Thoracic aorta (tissue), 2 donors: ENCODE results near the gene CCDC190. TPM values are rescaled to one million over a fixed set of nuclear protein-coding genes. Genes with fewer than 3 reads are reported as not detected.

Experiments
- ATAC-seq: fragments of 150-250 bp; one replicate; pipeline ENCODE4 v1.8.0; 2017; ENCODE audit warnings: low read depth; ENCODE audit not compliant: insufficient number of reproducible peaks, low FRiP score
- DNase-seq: peaks from one replicate; pipeline ENCODE4 v3.0.0-alpha.2; 2020; ENCODE audit warnings: low spot score
- H3K27ac ChIP-seq, 2 donors: fragments of 200-600 bp; sonication (generic); 1 replicate in 1 of 2; 2 replicates in 1 of 2; pipeline ENCODE4 v1.5.1; 2016; ENCODE audit warnings: mild to moderate bottlenecking in 2 of 2, moderate library complexity in 2 of 2
- H3K27me3 ChIP-seq: fragments of 200-600 bp; sonication (generic); replicated peaks from 2 replicates; pipeline ENCODE4 v1.6.0; 2016; ENCODE audit warnings: mild to moderate bottlenecking; ENCODE audit not compliant: insufficient read depth
- H3K36me3 ChIP-seq: fragments of 200-600 bp; sonication (generic); one replicate; pipeline ENCODE4 v1.5.1; 2016
- H3K4me1 ChIP-seq, 2 donors: fragments of 200-600 bp; sonication (generic); 1 replicate in 1 of 2; 2 replicates in 1 of 2; pipeline versions ENCODE4 v1.5.1 to v1.6.0; 2016; ENCODE audit warnings: low read depth in 2 of 2, mild to moderate bottlenecking in 1 of 2; ENCODE audit not compliant: control insufficient read depth in 1 of 2
- H3K4me3 ChIP-seq: fragments of 200-600 bp; sonication (generic); 2 replicates; pipeline ENCODE4 v1.5.1; 2016; ENCODE audit warnings: mild to moderate bottlenecking
- H3K9me3 ChIP-seq: fragments of 200-600 bp; sonication (generic); 2 replicates; pipeline ENCODE4 v1.5.1; 2016
- total RNA-seq, 2 donors: library from RNA; depleted of rRNA; stranded (reverse); fragments of >200 nt; gene quantifications; one replicate each; pipeline versions ENCODE4 v1.1.0 to v1.2.3, GENCODE V29; 2016
- TF ChIP-seq, protein P1 (sequence below): fragments of 200-600 bp; sonication (generic); IDR thresholded peaks from one replicate; pipeline ENCODE4 v1.5.1; 2019; ENCODE audit warnings: antibody characterized with exemption

The CCDC190 gene, protein sequence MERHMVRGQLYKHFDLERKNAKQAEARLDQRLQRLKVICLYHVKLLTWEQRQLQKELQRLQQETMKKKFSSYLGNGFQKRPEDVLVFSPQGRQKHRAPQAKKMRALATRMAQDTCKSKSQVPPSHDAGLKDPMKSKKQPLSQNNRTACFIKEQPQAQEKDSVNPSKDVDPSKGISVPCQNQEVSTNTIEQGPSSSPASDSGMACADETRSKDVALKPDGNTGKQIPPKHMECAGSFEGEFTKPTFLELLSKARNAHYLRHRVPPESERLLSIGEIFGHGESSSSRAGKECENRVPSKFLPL
- total RNA-seq, result 10 to 100 TPM in 1 of 2 donors, not detected in 1; 15.6 TPM

DNA sequence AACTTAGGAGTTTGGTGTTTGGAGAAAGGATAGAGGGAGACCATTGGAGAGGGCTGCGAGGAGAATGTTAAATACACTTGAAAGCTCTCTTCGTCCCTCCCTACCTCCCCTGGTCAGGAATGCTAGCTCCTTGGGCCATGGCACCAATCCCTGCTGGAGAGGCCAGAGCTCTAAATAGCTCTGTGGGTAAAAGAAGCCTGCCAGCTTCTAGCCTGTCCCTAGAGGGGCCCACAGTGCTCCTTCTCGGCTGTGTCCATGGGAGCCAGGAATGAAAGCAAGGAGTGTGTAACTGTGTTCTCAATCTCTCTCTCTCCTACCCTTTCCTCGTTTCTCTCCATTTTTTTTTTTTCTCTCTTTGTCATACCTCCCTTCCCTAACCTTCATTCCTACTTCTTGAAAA, at the start of gene CCDC190:
TSS of gene CCDC190 (minus strand) at position 75 of the 400 bp plus-strand sequence. CDS start 1,529 bp downstream, outside the sequence.
- Histone ChIP-seq H3K27ac (peak within 1 kb of the TSS; percentile 79 to 95), H3K36me3 (no peaks in the 10 kb centered on the region), H3K9me3 (no peaks in the 10 kb centered on the region), H3K4me3 (peak within 1 kb of the TSS; percentile 44), H3K27me3 (no peaks in the 10 kb centered on the region), H3K4me1 (peaks cover 36 to 65% of the 10 kb centered on the region in 2 donors)
- peak; percentile 29 for DNase-seq
- peak; percentile 71 for ATAC-seq
- TF ChIP-seq, protein P1, sequence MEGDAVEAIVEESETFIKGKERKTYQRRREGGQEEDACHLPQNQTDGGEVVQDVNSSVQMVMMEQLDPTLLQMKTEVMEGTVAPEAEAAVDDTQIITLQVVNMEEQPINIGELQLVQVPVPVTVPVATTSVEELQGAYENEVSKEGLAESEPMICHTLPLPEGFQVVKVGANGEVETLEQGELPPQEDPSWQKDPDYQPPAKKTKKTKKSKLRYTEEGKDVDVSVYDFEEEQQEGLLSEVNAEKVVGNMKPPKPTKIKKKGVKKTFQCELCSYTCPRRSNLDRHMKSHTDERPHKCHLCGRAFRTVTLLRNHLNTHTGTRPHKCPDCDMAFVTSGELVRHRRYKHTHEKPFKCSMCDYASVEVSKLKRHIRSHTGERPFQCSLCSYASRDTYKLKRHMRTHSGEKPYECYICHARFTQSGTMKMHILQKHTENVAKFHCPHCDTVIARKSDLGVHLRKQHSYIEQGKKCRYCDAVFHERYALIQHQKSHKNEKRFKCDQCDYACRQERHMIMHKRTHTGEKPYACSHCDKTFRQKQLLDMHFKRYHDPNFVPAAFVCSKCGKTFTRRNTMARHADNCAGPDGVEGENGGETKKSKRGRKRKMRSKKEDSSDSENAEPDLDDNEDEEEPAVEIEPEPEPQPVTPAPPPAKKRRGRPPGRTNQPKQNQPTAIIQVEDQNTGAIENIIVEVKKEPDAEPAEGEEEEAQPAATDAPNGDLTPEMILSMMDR, result no peak

DNA sequence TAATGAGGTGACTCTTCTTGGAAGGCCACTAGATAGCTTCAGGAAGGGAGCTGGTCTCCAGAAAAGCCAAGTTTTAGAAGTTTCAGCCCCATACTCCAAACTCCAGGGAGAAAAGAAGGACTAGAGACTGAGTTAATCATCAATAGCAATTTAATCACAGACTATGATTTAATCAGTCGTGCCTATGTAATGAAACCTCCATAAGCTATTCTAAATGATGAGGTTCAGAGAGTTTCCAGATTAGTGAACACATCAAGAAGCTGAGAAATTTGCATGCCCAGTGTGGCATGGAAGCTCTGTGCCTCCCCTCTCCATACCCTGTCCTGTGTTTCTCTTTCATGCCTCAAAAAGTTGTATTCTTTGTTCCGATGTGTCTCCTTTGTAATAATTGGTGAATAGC, 49.2 kb upstream of the CCDC190 start:
- no peak overlapping the region for H3K4me3 ChIP-seq
- H3K36me3 ChIP-seq, result no peaks in the 10 kb centered on the region
- H3K27ac ChIP-seq, result no peak overlapping the region
- peaks cover 7 to 21% of the 10 kb centered on the region in 2 donors for H3K4me1 ChIP-seq
- ATAC-seq (no peak), DNase-seq (no peak)
- TF ChIP-seq, protein P1, result no peak
- no peaks in the 10 kb centered on the region for H3K27me3 ChIP-seq
- H3K9me3 ChIP-seq, result peaks cover 7% of the 10 kb centered on the region

DNA sequence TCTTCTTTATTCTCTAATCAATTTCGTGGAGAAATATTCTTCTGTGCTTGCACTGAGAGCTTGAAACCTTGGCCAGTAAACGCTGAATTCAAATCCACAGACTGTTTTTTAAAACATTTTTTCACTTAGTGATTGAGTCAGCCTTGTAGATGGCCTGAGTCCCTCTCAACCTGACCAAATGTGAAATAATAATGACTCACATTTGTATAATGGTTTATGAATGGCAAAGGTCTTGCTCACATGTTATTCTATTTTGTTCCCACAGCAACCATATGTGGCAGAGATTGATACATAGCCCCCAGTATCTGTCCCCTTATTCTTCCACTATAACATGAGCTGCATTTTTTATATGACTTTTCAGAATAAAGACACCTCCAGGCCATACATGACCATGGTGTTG, 47.8 kb upstream of the CCDC190 start:
- peak; percentile 82 for ATAC-seq
- H3K36me3 ChIP-seq, result no peaks in the 10 kb centered on the region
- no peak overlapping the region for H3K4me3 ChIP-seq
- peaks cover 7% of the 10 kb centered on the region for H3K9me3 ChIP-seq
- H3K27me3 ChIP-seq, result no peaks in the 10 kb centered on the region
- TF ChIP-seq, protein P1, result no peak
- peaks cover 7 to 28% of the 10 kb centered on the region in 2 donors for H3K4me1 ChIP-seq
- DNase-seq, result no peak
- peak overlapping the region in 1 of 2 donors; percentile 68 for H3K27ac ChIP-seq

DNA sequence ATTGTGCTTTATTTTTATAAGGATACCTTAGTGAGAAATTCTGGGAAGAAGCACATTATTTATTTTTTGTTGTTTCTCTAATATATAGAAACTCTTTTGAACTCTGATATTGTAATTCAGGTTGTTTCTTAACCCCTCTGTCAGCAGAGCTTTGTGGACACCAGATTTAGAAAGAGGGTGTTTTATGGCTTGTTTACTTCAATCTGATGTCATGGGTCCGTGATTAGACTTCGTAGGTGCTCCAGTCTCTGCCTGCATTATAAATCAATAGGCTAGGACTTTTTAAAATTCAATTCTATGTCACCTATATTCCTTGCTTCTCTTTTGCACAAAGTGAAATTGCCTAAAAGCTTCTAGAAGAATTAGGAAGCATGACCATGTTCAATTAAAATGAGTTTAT, 47.3 kb upstream of the CCDC190 start:
- ATAC-seq (no peak), DNase-seq (no peak)
- TF ChIP-seq, protein P1, result no peak
- no peaks in the 10 kb centered on the region for H3K36me3 ChIP-seq
- H3K27ac ChIP-seq, result peak overlapping the region in 1 of 2 donors; percentile 68
- H3K4me3 ChIP-seq, result no peak overlapping the region
- H3K9me3 ChIP-seq, result peaks cover 7% of the 10 kb centered on the region
- no peaks in the 10 kb centered on the region for H3K27me3 ChIP-seq
- peaks cover 7 to 28% of the 10 kb centered on the region in 2 donors for H3K4me1 ChIP-seq

DNA sequence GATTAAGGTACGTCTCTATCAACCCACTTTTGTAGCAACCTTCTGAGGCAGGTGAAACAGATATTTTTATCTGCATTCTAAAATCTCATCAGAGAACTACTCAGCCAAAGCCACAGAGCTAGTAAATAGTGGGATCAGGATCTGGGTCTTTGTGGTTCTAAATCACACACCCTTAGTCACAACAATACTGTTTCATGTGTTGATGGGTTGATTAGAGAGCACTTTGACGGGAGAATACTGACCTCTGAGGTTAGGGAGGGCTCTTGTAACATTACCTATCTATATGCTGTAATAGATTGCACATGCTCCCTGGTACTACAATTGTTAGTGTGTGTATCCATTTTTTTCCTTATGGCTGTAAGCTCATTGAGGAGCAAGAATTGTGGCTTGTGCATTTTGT, 45.5 kb upstream of the CCDC190 start:
- no peak for ATAC-seq
- no peaks in the 10 kb centered on the region for H3K9me3 ChIP-seq
- H3K36me3 ChIP-seq, result no peaks in the 10 kb centered on the region
- no peak overlapping the region for H3K27ac ChIP-seq
- no peak for DNase-seq
- TF ChIP-seq, protein P1, result no peak
- peaks cover 7 to 28% of the 10 kb centered on the region in 2 donors for H3K4me1 ChIP-seq
- no peak overlapping the region for H3K4me3 ChIP-seq
- H3K27me3 ChIP-seq, result no peaks in the 10 kb centered on the region
